HG03097 (cell line): ENCODE data around the gene KRT24.

Experiments used
- ATAC-seq: cut with Tn5 transposase; IDR thresholded peaks from one replicate; pipeline ENCODE4 v1.9.1; 2021; ENCODE audit not compliant: unreplicated experiment, low FRiP score

KRT24 gene

DNA sequence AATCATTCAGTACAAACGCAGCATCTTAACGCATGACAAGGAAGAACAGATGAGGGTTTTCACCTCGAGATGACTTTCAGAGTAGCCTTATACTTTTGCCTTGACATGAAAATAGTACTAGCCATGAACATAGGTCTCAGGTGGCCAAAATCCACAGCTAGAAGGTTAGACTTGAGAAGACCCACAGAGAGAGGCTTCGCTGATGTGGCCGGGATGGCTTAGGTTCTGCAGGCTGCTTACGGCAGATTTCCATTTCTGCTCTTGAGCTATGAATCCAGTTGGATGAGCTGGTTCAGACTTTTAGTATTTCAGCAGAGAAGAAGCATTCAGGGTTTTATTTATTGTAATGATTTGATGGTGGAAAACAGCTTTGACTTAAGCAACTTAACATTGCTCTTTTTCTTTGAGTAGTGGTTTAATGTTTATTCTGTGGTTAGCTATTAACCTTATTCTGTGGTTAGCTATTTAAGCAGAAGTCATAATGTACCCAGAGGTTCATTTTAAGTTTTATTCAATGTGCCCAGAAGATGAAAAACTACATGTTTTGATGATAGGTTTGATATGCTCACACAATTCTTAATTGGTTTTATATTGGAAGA lies 7.6 kb downstream of the KRT24 start:
- no peak for ATAC-seq

DNA sequence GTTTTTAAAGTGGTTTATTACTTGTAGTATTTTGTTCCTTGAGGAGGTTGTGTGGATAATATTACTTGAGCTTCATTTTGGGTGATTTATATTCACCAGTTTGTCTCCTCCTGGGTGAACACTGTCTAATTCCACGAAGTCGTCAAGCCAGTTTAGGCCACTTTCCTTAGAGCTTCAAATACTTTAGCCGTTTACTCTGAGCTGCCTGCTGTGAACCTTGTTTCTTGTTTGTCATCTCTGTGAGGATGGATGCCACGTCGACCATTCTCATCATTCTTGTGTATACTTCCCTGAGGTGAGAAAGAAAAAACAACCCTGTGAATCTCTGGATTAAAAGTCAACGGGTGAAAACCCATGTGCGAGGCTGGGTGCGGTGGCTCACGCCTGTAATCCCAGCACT lies 9.0 kb downstream of the KRT24 start:
- ATAC-seq, result no peak

DNA sequence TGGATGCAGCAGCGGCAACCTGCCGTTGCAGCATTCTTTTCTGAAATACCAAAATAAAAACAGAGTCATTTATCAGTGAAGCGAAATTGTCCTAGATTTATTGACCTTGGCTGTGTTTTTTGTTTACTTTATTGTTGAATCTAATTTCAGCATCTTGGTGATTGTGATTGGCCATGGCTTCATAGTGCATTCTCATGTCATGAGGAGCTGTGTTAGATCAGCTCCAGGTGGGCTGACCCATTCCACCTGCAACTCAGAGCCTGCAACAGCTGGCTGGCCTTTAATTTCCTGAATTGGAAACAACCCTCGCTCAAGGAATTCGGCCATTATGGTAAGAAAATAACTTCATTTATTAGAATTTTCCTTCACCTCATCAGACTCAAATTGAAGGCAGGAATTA lies 16.4 kb downstream of the KRT24 start:
- ATAC-seq, result no peak

DNA sequence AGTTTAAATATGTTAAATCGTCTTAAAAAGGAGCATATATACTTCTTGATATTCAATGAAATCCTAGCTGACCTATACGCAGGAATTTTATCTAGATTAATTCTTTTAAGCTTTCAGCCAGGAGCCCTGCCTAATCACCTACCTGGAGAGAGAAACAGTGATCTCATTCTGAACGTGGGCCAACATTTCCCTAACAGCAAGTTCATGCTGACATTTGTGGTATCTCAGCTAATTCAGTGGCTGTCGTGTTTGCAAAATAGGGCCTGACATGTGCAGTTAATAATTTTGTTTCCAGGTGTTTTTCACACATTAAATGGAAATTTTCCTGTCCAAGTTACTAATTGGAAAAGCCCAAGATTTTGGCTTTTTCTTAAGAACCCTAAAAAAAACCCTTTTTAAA lies 17.4 kb downstream of the KRT24 start:
- no peak for ATAC-seq

DNA sequence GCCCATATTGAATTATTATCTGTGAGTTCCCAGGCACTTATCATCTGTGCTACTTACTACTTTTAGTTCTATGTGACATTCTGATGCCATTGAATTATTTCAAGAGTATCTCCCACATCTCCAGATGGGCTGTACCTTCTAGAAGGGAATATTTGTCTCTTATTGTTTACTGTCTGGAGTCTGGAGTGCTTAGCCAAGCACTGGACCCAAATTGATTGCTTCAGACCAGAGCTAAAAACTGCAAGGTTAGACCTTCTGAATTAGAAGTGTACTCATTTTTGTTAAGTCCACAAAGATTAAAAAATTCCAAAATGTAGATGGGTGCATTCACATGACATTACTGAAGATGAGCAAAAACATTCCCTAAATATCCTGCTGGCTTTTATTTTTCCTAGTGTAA lies 22.6 kb downstream of the KRT24 start:
- ATAC-seq, result no peak

DNA sequence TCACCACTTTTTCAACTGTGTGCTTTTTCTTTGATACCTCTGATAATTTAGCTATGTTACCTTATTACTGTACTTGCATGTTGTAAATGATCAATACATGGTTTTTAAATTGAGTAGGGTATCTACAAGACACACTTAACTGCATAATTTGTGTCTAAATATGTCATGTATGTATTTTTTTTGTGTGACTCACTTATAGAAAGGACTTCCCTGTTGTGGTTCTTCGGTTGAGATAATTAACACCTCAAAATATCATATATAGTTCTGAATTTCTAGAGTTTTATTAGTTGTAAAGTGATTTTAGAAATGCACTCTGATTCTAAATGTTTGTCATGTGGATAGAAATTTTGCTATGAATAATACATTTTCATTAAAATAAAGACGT lies 24.0 kb downstream of the KRT24 start:
- no peak for ATAC-seq

DNA sequence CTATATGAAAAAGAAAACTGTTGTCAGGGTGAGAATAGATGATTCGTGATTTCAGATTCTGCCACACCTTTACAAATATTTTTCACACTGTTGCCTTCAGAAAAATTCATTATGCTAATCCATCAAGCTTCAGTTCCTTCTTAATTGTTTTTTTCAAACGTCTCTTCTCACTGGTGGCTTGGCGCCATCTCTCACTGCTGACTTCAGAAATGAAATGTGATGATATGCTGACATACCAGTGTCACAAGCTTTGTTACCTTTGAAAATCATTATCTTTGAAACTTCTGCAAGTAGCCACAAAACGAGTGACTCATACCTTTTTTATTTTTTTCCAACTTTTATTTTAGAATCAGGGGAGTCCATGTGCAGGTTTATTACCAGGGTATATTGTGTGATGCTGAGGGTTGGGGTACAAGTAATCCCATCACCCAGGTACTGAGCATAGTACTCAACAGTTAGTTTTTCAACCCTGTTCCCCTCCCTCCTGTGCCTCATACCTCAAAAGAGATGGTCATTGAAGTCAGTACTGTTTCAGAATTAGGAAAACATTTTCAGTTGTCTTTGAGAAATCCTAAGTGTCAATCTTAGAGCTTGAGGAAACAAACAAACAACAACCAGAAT lies 24.5 kb downstream of the KRT24 start:
- ATAC-seq, result no peak

DNA sequence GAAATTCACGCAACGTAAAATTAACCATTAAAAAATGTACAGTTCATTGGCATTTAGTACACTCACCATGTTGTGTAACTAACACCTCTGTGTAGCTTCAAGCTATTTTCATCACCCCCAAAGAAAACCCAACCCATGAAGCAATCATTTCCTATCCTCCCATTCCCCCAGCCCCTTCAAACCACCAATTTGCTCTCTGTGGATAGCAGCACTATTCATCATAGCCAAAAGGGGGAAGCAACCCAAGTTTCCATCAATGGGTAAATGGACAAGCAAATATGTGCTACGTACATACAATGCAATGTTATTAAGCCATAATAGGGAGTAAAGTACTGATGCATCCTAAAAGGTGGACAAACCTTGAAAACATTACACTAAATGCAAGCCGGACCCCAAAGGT lies 27.6 kb downstream of the KRT24 start:
- ATAC-seq, result no peak

DNA sequence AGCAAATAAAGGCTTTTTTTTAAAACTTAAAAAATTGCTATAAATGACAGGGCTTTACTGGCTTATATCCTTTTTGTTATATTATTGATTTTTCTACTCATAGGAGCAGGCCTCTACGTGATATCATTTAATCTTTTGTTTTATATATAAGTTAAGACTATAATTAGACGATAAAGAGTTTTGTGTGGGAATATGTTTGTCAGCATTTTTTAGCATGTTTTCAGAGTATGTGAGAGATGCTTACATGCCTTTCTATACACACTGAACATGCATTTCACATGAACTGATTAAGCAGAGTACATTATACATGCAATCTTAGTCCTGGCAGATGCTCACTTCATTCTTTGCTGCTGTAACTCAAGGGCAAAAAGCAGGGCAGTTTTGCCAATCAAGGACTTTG lies 30.9 kb downstream of the KRT24 start:
- ATAC-seq, result no peak

DNA sequence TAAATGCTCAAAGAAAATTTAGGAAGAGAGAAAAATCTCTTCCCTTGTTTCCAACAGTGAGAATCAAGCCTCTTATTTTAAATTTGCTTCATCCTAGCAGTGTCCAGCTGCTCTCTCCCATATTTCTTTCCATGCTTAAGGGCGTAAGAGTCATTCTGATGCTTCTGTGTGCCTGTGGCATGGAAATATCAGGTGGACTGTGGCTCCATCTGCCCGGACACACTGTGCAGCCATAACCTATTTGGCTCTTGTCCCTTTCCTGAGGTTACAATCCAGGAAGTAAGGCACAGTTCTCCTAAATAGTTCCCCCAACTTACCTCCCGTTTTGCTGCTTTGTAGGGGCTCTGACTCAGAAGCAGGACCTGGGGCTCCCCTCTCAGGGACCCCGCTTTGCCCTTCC lies 32.3 kb downstream of the KRT24 start:
- ATAC-seq, result no peak

DNA sequence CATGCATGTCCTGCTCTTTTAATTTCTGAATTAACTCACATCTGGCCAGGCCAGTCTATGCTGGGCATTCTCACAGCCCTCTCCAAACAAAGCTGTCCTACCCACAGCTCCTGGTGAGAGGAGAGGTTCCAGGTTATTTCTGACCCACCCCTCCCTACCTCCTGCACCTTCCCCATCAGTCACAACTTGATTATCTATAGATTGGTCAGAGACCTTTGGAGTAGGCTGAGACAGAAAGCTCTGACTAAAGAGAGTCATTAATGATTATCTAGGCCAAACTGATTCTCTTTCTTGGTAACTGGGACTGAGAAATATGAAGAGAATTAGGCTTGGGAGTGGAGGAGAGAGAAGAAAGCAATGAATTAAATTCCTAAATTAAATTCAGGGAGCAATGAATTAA lies 37.2 kb downstream of the KRT24 start:
- ATAC-seq, result no peak

DNA sequence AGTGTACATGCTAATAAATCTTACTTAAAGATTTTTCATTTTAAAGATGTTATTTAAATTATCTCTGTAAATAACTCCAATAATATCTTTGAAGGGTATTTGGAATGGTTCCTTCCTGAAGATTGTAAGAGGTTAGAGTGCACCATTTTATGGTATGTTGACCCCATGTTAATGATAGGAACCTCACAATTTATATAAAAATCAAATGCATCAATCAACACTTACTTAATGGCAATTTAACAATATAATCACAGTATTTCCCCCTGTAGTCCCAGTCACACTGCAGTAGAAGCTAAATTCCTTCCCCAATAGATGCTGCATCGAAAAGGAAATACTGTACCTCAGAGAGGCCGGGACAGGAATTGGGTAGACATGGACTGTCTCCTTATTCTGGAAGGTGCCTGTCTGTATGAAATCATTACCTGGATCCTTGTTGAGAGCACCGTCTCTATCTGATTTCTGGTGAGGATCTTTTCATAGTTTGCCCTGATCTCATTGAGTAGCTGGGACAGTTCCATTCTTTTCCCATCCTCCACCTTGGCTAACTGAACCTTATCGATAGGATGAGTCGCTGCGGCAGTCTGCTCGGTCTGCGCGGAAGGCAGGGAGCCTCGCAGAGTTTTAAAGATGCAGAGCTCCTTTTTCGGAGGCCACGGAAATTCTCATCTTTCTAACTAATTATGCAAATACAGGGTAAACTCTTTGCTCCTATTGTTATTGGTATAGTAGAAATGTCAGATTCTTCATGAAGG lies 38.8 kb downstream of the KRT24 start, which contains the start of gene KRT222:
TSS of gene KRT222 (minus strand) at position 596 of the 752 bp plus-strand sequence. CDS start at position 518, 78 bp downstream.
- no peak for ATAC-seq

DNA sequence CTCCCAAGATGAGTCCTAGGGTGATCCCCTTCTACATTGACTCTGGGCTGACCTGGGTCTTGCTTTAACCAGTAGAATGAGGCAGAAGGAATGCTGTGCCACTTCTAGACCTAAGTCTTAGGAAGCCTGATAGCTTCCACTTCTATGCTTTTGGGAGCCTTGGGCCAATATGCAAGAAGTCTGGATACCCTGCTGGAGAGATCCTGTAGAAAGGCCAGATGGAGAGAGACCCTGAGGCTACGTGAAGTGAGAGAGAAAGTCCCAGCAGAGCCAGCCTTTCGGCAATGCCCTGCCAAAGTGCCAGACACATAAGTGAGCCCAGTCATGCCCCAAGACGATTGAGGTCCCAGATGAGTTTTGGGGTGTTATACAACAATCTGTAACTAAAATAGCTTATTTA lies 40.3 kb downstream of the KRT24 start:
- no peak for ATAC-seq

DNA sequence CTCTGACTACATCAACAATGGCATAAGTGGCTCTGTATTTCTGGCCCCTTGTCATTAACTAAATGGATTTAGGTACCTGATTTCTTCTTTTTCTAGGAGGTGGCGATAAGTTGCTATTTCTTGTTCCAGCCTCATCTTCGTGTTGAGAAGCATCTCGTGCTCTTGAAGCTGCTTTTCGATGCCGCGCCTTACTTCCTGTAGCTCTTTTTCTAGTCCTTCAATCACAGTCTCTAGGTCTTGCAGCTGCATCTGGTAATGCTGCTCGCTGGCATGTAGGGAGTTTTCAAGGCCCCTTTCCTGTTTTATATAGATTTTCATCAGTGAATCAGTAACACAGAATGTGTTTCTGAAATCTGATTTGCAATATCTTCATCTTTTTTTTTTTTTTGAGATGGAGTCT lies 43.6 kb downstream of the KRT24 start:
- ATAC-seq, result no peak

DNA sequence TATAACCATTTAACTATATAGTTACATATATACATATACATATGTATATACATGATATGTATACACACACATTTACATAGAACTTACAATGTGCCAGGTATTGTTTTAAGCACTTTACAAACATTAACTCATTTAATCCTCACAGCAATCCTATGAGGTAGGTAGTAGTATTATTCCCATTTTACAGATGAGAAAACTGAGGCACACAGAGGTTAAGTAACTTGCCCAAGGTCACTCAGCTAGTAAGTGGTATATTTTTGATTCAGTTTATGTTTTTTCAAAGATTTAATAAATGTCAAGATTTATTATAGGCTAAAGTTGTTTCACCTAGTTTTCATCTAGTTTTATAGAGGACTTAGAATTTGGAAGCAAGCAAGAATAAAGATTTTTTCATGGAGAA lies 45.2 kb downstream of the KRT24 start:
- no peak for ATAC-seq

DNA sequence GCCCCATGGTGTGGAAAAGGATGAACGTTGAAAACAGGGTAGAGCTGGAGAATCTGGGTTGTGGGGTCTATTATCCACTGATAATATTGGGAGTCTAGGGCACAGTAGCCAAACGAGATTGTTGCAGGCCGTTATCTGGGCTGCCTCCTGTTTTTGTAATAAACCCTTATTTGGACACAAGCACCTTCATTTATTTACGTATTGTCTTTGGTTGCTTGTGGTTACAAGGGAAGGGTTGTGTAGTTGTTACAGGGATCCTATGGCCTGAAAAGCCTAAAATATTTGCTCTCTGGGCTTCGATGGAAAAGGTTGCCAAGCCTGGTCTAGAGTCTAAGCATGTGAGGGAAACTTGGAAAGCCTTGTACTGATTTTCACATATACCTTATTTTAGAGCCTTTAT lies 51.6 kb downstream of the KRT24 start:
- ATAC-seq, result no peak

DNA sequence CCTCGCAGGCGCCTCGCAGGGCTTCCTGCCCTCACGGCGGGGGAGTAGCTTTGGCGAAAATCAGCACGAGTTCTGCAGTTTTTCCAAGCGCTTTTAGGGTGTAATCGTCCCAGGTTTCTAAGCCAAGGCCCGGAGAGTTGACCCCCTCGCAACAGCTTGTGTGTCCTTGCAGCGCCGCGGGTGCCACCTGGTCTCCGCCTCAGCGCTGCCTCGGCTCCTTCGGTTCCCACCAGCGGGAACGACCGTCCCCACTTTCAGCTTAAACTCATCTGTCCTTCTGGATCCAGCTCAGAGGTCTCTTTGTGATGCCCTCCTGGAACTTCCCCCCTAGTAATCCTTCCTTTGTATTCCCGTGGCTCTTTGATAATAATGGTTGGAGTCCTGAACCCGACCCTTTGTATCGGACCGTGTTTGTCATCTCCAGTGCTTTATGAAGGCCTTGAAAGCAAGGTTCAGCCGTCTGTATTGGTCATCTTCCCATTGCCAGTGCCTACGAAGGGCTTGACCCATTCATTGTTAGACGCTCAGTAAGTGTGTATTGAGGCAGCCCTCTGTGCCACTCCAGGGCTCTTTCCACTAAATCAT lies 55.1 kb downstream of the KRT24 start:
- ATAC-seq, result peak; percentile 27
